ENCODE data around the gene SMIM31.

SMIM31 gene

GRCh38 chr4:164789047-164789446, 35.1 kb downstream of the SMIM31 start:
- DNase-seq = no peak

- no peak for DNase-seq
Observed at GRCh38 chr4:164790249-164790648, 36.3 kb downstream of the SMIM31 start.

GRCh38 chr4:164799410-164799809, 45.5 kb downstream of the SMIM31 start:
- no peak for DNase-seq

- DNase-seq = no peak
Observed at GRCh38 chr4:164800786-164801185, 46.9 kb downstream of the SMIM31 start.

GRCh38 chr4:164802301-164802901, 48.5 kb downstream of the SMIM31 start:
- DNase-seq = no peak

- DNase-seq = no peak
Observed at GRCh38 chr4:164803702-164804101, 49.8 kb downstream of the SMIM31 start.

- DNase-seq = no peak
Observed at GRCh38 chr4:164807611-164808010, 53.7 kb downstream of the SMIM31 start.

GRCh38 chr4:164813554-164813953, 59.6 kb downstream of the SMIM31 start:
- DNase-seq = no peak

GRCh38 chr4:164815711-164816110, 61.8 kb downstream of the SMIM31 start:
- DNase-seq = no peak

- DNase-seq = no peak
Observed at GRCh38 chr4:164819366-164819765, 65.4 kb downstream of the SMIM31 start.

- DNase-seq = no peak
Observed at GRCh38 chr4:164821711-164822110, 67.8 kb downstream of the SMIM31 start.

- no peak for DNase-seq
Observed at GRCh38 chr4:164824581-164824980, 70.7 kb downstream of the SMIM31 start.

GRCh38 chr4:164828955-164829354, 75.0 kb downstream of the SMIM31 start:
- DNase-seq = no peak

GRCh38 chr4:164846566-164846965, 92.6 kb downstream of the SMIM31 start:
- no peak for DNase-seq

GRCh38 chr4:164847016-164847415, 93.1 kb downstream of the SMIM31 start:
- DNase-seq = no peak

- no peak for DNase-seq
Observed at GRCh38 chr4:164847967-164848649, 94.2 kb downstream of the SMIM31 start.

Data from CD4-positive, alpha-beta T cell treated with Interleukin-6 for 4 hours (primary cell).